ENCODE measurements around the gene STIP1. TPM values are rescaled to one million over a fixed set of nuclear protein-coding genes. Genes with fewer than 3 reads are reported as not detected.

STIP1 gene
- polyA plus RNA-seq, 1 donor from 2014 or later = 161 TPM

DNA sequence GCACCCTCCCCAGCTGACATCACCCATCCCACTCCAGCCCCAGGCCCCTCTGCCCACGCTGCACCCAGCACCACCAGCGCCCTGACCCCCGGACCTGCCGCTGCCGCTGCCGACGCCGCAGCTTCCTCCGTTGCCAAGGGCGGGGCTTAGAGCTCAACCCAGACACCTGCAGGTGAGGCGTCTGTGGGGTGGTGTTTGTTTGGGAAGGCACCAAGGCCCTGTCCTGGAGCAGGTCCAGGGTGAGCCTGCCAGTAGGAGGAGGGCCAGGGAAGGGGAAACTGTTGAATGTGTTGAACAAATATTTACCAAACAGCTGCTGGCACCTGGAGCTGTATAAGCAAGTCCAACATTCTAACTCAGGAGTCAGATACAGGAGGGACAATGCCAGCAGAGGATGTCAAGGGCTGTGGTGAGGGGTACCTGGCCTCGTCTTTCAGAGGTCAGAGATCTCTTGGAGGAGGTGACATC is 51.5 kb downstream of the STIP1 start:
- no peak overlapping the region for H2AFZ ChIP-seq (ENCODE audit: low read depth, low read length)
- no peak overlapping the region for H3K4me2 ChIP-seq (ENCODE audit: low read length)
- H3K9me3 ChIP-seq (ENCODE audit: low read length) = no peaks in the 10 kb centered on the region
- no peaks in the 10 kb centered on the region for H3K36me3 ChIP-seq (ENCODE audit: insufficient read depth, low read length)
- no peaks in the 10 kb centered on the region for H4K20me1 ChIP-seq (ENCODE audit: insufficient read depth)
- no peak overlapping the region for H3K4me3 ChIP-seq (ENCODE audit: low read length)
- H3K27me3 ChIP-seq (ENCODE audit: insufficient read depth, low read depth, low read length) = peaks cover 8% of the 10 kb centered on the region
- no peak overlapping the region for H3K27ac ChIP-seq (ENCODE audit: low read length)
- no peaks in the 10 kb centered on the region for H3K9me2 ChIP-seq (ENCODE audit: insufficient read depth, low read length)
- no peak for TF ChIP-seq RAD21 (conservative IDR thresholded peaks at IDR 0.05)
- no peak for TF ChIP-seq EP300 (conservative IDR thresholded peaks at IDR 0.05; ENCODE audit: poor library complexity, severe bottlenecking)
- TF ChIP-seq CTCF (IDR thresholded peaks at IDR 0.05; ENCODE audit: poor library complexity, severe bottlenecking) = no peak
- no peak for TF ChIP-seq MXI1 (conservative IDR thresholded peaks at IDR 0.05; ENCODE audit: poor library complexity, severe bottlenecking)
- TF ChIP-seq, protein P1, sequence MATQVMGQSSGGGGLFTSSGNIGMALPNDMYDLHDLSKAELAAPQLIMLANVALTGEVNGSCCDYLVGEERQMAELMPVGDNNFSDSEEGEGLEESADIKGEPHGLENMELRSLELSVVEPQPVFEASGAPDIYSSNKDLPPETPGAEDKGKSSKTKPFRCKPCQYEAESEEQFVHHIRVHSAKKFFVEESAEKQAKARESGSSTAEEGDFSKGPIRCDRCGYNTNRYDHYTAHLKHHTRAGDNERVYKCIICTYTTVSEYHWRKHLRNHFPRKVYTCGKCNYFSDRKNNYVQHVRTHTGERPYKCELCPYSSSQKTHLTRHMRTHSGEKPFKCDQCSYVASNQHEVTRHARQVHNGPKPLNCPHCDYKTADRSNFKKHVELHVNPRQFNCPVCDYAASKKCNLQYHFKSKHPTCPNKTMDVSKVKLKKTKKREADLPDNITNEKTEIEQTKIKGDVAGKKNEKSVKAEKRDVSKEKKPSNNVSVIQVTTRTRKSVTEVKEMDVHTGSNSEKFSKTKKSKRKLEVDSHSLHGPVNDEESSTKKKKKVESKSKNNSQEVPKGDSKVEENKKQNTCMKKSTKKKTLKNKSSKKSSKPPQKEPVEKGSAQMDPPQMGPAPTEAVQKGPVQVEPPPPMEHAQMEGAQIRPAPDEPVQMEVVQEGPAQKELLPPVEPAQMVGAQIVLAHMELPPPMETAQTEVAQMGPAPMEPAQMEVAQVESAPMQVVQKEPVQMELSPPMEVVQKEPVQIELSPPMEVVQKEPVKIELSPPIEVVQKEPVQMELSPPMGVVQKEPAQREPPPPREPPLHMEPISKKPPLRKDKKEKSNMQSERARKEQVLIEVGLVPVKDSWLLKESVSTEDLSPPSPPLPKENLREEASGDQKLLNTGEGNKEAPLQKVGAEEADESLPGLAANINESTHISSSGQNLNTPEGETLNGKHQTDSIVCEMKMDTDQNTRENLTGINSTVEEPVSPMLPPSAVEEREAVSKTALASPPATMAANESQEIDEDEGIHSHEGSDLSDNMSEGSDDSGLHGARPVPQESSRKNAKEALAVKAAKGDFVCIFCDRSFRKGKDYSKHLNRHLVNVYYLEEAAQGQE (IDR thresholded peaks at IDR 0.05; ENCODE audit: borderline replicate concordance) = no peak
- TF ChIP-seq POLR2AphosphoS5 (IDR thresholded peaks at IDR 0.05) = no peak
- TF ChIP-seq EZH2 (IDR thresholded peaks at IDR 0.05; ENCODE audit: borderline replicate concordance, insufficient read depth, low read length, poor library complexity, severe bottlenecking) = no peak
- no peak for TF ChIP-seq TAF1 (IDR thresholded peaks at IDR 0.05; ENCODE audit: low read depth)
- no peak for TF ChIP-seq SMC3 (conservative IDR thresholded peaks at IDR 0.05; ENCODE audit: poor library complexity)
- no peak overlapping the region for H3K9ac ChIP-seq (ENCODE audit: low read length)
- no peaks in the 10 kb centered on the region for H3K79me2 ChIP-seq (replicated peaks; ENCODE audit: insufficient read depth, low read length)
- no peaks in the 10 kb centered on the region for H3F3A ChIP-seq (ENCODE audit: insufficient read depth, low read length, poor library complexity, severe bottlenecking)

- H4K20me1 ChIP-seq (ENCODE audit: insufficient read depth) = no peaks in the 10 kb centered on the region
- no peaks in the 10 kb centered on the region for H3F3A ChIP-seq (ENCODE audit: insufficient read depth, low read length, poor library complexity, severe bottlenecking)
- H3K27me3 ChIP-seq (ENCODE audit: insufficient read depth, low read depth, low read length) = peaks cover 8% of the 10 kb centered on the region
- no peak overlapping the region for H3K4me3 ChIP-seq (ENCODE audit: low read length)
- no peak overlapping the region for H3K4me2 ChIP-seq (ENCODE audit: low read length)
- H3K27ac ChIP-seq (ENCODE audit: low read length) = no peak overlapping the region
- no peaks in the 10 kb centered on the region for H3K9me3 ChIP-seq (ENCODE audit: low read length)
- H2AFZ ChIP-seq (ENCODE audit: low read depth, low read length) = no peak overlapping the region
- no peaks in the 10 kb centered on the region for H3K79me2 ChIP-seq (replicated peaks; ENCODE audit: insufficient read depth, low read length)
- H3K9ac ChIP-seq (ENCODE audit: low read length) = no peak overlapping the region
- H3K36me3 ChIP-seq (ENCODE audit: insufficient read depth, low read length) = no peaks in the 10 kb centered on the region
- no peak for TF ChIP-seq CTCF (IDR thresholded peaks at IDR 0.05; ENCODE audit: poor library complexity, severe bottlenecking)
- TF ChIP-seq RAD21 (conservative IDR thresholded peaks at IDR 0.05) = no peak
- TF ChIP-seq MXI1 (conservative IDR thresholded peaks at IDR 0.05; ENCODE audit: poor library complexity, severe bottlenecking) = no peak
- TF ChIP-seq EZH2 (IDR thresholded peaks at IDR 0.05; ENCODE audit: borderline replicate concordance, insufficient read depth, low read length, poor library complexity, severe bottlenecking) = no peak
- TF ChIP-seq, protein P1 (IDR thresholded peaks at IDR 0.05; ENCODE audit: borderline replicate concordance) = no peak
- no peak for TF ChIP-seq EP300 (conservative IDR thresholded peaks at IDR 0.05; ENCODE audit: poor library complexity, severe bottlenecking)
- TF ChIP-seq POLR2AphosphoS5 (IDR thresholded peaks at IDR 0.05) = no peak
- no peak for TF ChIP-seq TAF1 (IDR thresholded peaks at IDR 0.05; ENCODE audit: low read depth)
- no peak for TF ChIP-seq SMC3 (conservative IDR thresholded peaks at IDR 0.05; ENCODE audit: poor library complexity)
- no peaks in the 10 kb centered on the region for H3K9me2 ChIP-seq (ENCODE audit: insufficient read depth, low read length)
Observed at GRCh38 chr11:64238076-64238475, 52.1 kb downstream of the STIP1 start.
